HepG2 (cell line): ENCODE results near the gene LINGO1. TPM values are rescaled to one million over a fixed set of nuclear protein-coding genes. Genes with fewer than 3 reads are reported as not detected.

Experiments
- ATAC-seq: fragments of 200-7000 bp; cut with Tn5 transposase; 3 replicates; pipeline ENCODE4 v1.9.1; 2020; ENCODE audit warnings: mild to moderate bottlenecking, moderate library complexity
- BruUV-seq: library from RNA; stranded (reverse); fragments of 400-500 nt; replicated peaks from 2 replicates; lab custom pipeline; 2021; lab: Mats Ljungman, UMichigan
- CTCF ChIA-PET: fragments of 300-600 bp; formaldehyde crosslinking; extraction: SDS; loops from one replicate; lab custom pipeline; 2021; ENCODE audit warnings: low total read pairs, inconsistent platforms, low intra/inter-chr PET ratio; lab: Yijun Ruan, JAX
- POLR2A ChIA-PET: fragments of 350-600 bp; sonication (Branson Sonifier 250); formaldehyde crosslinking; loops from one replicate; lab custom pipeline; 2020; ENCODE audit warnings: antibody characterized with exemption, inconsistent platforms; lab: Yijun Ruan, JAX
- DNase-seq: peaks from one replicate; pipeline ENCODE4 v3.0.0-alpha.2; 2015; ENCODE audit warnings: low spot score
- FAIRE-seq: peaks from 3 replicates; lab custom pipeline; 2011; peaks lifted over from hg19 to GRCh38; lab: Jason Lieb, UNC
- H2AFZ ChIP-seq: one replicate; pipeline ENCODE4 v1.6.1; 2011; ENCODE audit warnings: low read length, inconsistent platforms
- H3K27ac ChIP-seq: fragments of 300-600 bp; 3 replicates; pipeline ENCODE4 v1.8.0; 2011; ENCODE audit warnings: mixed run types, mild to moderate bottlenecking, mixed read lengths, low read length, inconsistent platforms; ENCODE audit not compliant: insufficient read depth; ENCODE audit errors: extremely low read length
- H3K27me3 ChIP-seq, 2 experiments: fragments of 200-600 bp in 1 of 2; 2 replicates in 1 of 2; 3 replicates in 1 of 2; pipeline versions ENCODE4 v1.6.0 to v1.8.0; 2011; ENCODE audit warnings: low read length in 2 of 2, mild to moderate bottlenecking in 2 of 2, moderate library complexity in 2 of 2, inconsistent platforms in 1 of 2; ENCODE audit not compliant: insufficient read depth in 2 of 2, control insufficient read depth in 1 of 2
- H3K36me3 ChIP-seq, 2 experiments: fragments of 200-600 bp in 1 of 2; replicated peaks in 1 of 2; 2 replicates in 1 of 2; 3 replicates in 1 of 2; pipeline versions ENCODE4 v1.5.1 to v1.8.0; 2011; ENCODE audit warnings: low read length in 2 of 2, inconsistent platforms in 1 of 2; ENCODE audit not compliant: insufficient read depth in 2 of 2, control insufficient read depth in 1 of 2
- H3K4me1 ChIP-seq: 2 replicates; pipeline ENCODE4 v1.5.1; 2012; ENCODE audit warnings: low read length, inconsistent platforms; ENCODE audit not compliant: insufficient read depth
- H3K4me2 ChIP-seq: 2 replicates; pipeline ENCODE4 v1.6.0; 2011; ENCODE audit warnings: low read depth, low read length, inconsistent platforms
- H3K4me3 ChIP-seq, 3 experiments: fragments of 200-600 bp in 1 of 3; sonication (generic), shearing (Covaris generic) in 1 of 3; replicated peaks in 1 of 3; 2 replicates each; pipeline ENCODE4 v1.5.1; 2011 to 2016; ENCODE audit warnings: low read length in 3 of 3, inconsistent platforms in 2 of 3, low read depth in 2 of 3, mild to moderate bottlenecking in 2 of 3, control low read depth in 1 of 3, mixed read lengths in 1 of 3; ENCODE audit not compliant: insufficient read depth in 1 of 3
- H3K79me2 ChIP-seq: one replicate; pipeline ENCODE4 v1.6.1; 2011; ENCODE audit warnings: low read length, inconsistent platforms; ENCODE audit not compliant: insufficient read depth
- H3K9ac ChIP-seq: 2 replicates; pipeline ENCODE4 v1.6.0; 2011; ENCODE audit warnings: mild to moderate bottlenecking, low read depth, low read length, inconsistent platforms; ENCODE audit not compliant: insufficient read depth
- H3K9me3 ChIP-seq: 2 replicates; pipeline ENCODE4 v1.5.1; 2012; ENCODE audit warnings: mild to moderate bottlenecking, low read length
- H4K20me1 ChIP-seq: 2 replicates; pipeline ENCODE4 v1.6.0; 2011; ENCODE audit warnings: inconsistent platforms, mild to moderate bottlenecking, low read length, moderate library complexity; ENCODE audit not compliant: insufficient read depth
- KDM5B ChIP-seq: sonication (generic); formaldehyde crosslinking; IDR thresholded peaks from 2 replicates; pipeline ENCODE4 v1.4.0; 2020; ENCODE audit warnings: missing genetic modification reagents, mild to moderate bottlenecking, borderline replicate concordance
- PRPF4 ChIP-seq: fragments of 200-400 bp; formaldehyde crosslinking; IDR thresholded peaks from 2 replicates; pipeline ENCODE4 v1.6.1; 2016; ENCODE audit warnings: low read length, low read depth; ENCODE audit not compliant: poor library complexity, severe bottlenecking
- REXO4 ChIP-seq: sonication (generic); formaldehyde crosslinking; IDR thresholded peaks from 2 replicates; pipeline ENCODE4 v1.8.0; 2022; ENCODE audit warnings: missing genetic modification reagents, mild to moderate bottlenecking, borderline replicate concordance
- SNRNP70 ChIP-seq: fragments of 200-400 bp; formaldehyde crosslinking; IDR thresholded peaks from 2 replicates; pipeline ENCODE4 v1.6.1; 2017; ENCODE audit warnings: mild to moderate bottlenecking, low read depth, low read length, moderate library complexity
- SYNCRIP ChIP-seq: fragments of 200-400 bp; formaldehyde crosslinking; IDR thresholded peaks from 2 replicates; pipeline ENCODE4 v1.6.1; 2018; ENCODE audit warnings: mild to moderate bottlenecking, low read depth, low read length; ENCODE audit not compliant: insufficient read depth
- THAP7 ChIP-seq: sonication (generic); formaldehyde crosslinking; IDR thresholded peaks from 2 replicates; pipeline ENCODE4 v1.8.1; 2023; ENCODE audit warnings: mild to moderate bottlenecking, missing genetic modification reagents
- TMF1 ChIP-seq: sonication (generic); formaldehyde crosslinking; IDR thresholded peaks from 2 replicates; pipeline ENCODE4 v1.8.1; 2022; ENCODE audit warnings: low read depth, missing genetic modification reagents
- ZBTB49 ChIP-seq: sonication (generic); formaldehyde crosslinking; IDR thresholded peaks from 2 replicates; pipeline ENCODE4 v1.4.0; 2020; ENCODE audit warnings: missing genetic modification reagents, borderline replicate concordance
- ZNF20 ChIP-seq: sonication (generic); formaldehyde crosslinking; IDR thresholded peaks from 2 replicates; pipeline ENCODE4 v1.4.0; 2020; ENCODE audit warnings: mild to moderate bottlenecking, moderate library complexity, missing genetic modification reagents
- ZNF768 ChIP-seq: sonication (generic); formaldehyde crosslinking; IDR thresholded peaks from 2 replicates; pipeline ENCODE4 v1.4.0; 2020; ENCODE audit warnings: missing genetic modification reagents
- ZNF816 ChIP-seq: sonication (generic); formaldehyde crosslinking; IDR thresholded peaks from 2 replicates; pipeline ENCODE4 v1.8.0; 2022; ENCODE audit warnings: missing genetic modification reagents, mild to moderate bottlenecking, borderline replicate concordance
- WGBS: methylation state at CpG from one replicate; pipeline ENCODE4 v1.1.6; 2017; ENCODE audit warnings: low lambda C conversion rate; 5-methylcytosine and 5-hydroxymethylcytosine counted together
- in situ Hi-C: cut with HindIII; loops from 2 replicates; pipeline ENCODE4 v1.10.0; 2017; ENCODE audit warnings: low pct_unique_long_range_greater_than_20kb; ENCODE audit not compliant: extremely low pct_ligation_motif_present
- intact Hi-C: fragments of 100-400 bp; cut with micrococcal nuclease; formaldehyde crosslinking; loops from one replicate; pipeline ENCODE4 v1.10.0; 2022; ENCODE audit not compliant: unreplicated experiment
- polyA plus RNA-seq, 8 experiments: library from polyadenylated mRNA; depleted of rRNA in 3 of 8; stranded (reverse) in 7 of 8; unstranded in 1 of 8; fragments of >200 nt; fragmentation: Illumina TruSeq in 4 of 8; extraction: Trizol in 4 of 8; gene quantifications; 2 replicates each; pipeline versions ENCODE4 v1.2.1 to v1.2.3, GENCODE V29; 2011 to 2016; ENCODE audit warnings: low read depth in 4 of 8, missing spikeins in 1 of 8, mixed read lengths in 1 of 8; ENCODE audit not compliant: insufficient read depth in 1 of 8
- total RNA-seq, 5 experiments: library from RNA; depleted of rRNA; stranded (reverse); fragments of >200 nt; fragmentation: Illumina TruSeq; extraction: Trizol; gene quantifications; 2 replicates each; pipeline ENCODE4 v1.2.3, GENCODE V29; 2016; ENCODE audit warnings: low read depth in 1 of 5

Gene LINGO1
- total and polyA plus RNA-seq, 2 of the 13 experiments (the other 11 are each of a cell fraction or from before 2014, with no cell fraction given): 0.07 TPM; not detected in 1

- Histone ChIP-seq H4K20me1 (no peaks in the 10 kb centered on the region), H2AFZ (no peak overlapping the region), H3K4me2 (no peak overlapping the region), H3K9ac (no peak overlapping the region), H3K9me3 (no peaks in the 10 kb centered on the region), H3K79me2 (no peaks in the 10 kb centered on the region), H3K4me1 (no peaks in the 10 kb centered on the region), H3K27ac (no peak overlapping the region), H3K36me3 (no peaks in the 10 kb centered on the region), H3K4me3 (no peak overlapping the region), H3K27me3 (peaks cover 0 to 46% of the 10 kb centered on the region in 2 experiments; a peak in 3 of 5 replicates)
- ChIA-PET POLR2A (no interaction called here), CTCF (no interaction called here)
- FAIRE-seq: no peak
- no peak for TF ChIP-seq ZBTB49
- no peak for TF ChIP-seq KDM5B
- TF ChIP-seq ZNF816 (CRISPR knock-in tag): no peak
- TF ChIP-seq SYNCRIP: no peak
- TF ChIP-seq REXO4: no peak
- TF ChIP-seq ZNF20 (CRISPR knock-in tag): no peak
- TF ChIP-seq ZNF768 (CRISPR knock-in tag): no peak
- no peak for TF ChIP-seq SNRNP70
- no peak for TF ChIP-seq PRPF4
- TF ChIP-seq THAP7: no peak
- no peak for TF ChIP-seq TMF1 (CRISPR knock-in tag)
- in situ Hi-C loops (no loop called here), intact Hi-C loops (no loop called here)
- WGBS: 52% methylated on average over 2 of the region's 6 CpGs
- ATAC-seq: no peak
- no peak for DNase-seq
- BruUV-seq: no TSS peak
Measured at GRCh38 chr15:77605547-77605946, 27.2 kb downstream of the LINGO1 start.
